Gastrocnemius medialis (tissue), 4 donors: Measurements from ENCODE around the gene PRKCD. TPM values are rescaled to one million over a fixed set of nuclear protein-coding genes. Genes with fewer than 3 reads are reported as not detected.

Source experiments
- ATAC-seq, 2 donors: fragments of 150-250 bp; one replicate each; pipeline ENCODE4 v1.9.1; 2016
- DNase-seq, 2 donors: peaks; one replicate each; pipeline ENCODE4 v3.0.0-alpha.2; 2019
- H3K27ac ChIP-seq, 4 donors: fragments of 200-600 bp; sonication (generic); 1 replicate in 1 of 4; 2 replicates in 3 of 4; pipeline ENCODE4 v1.5.1; 2016 to 2018; ENCODE audit warnings: mild to moderate bottlenecking in 2 of 4, moderate library complexity in 1 of 4
- H3K27me3 ChIP-seq, 3 donors: fragments of 200-600 bp; sonication (generic) in 2 of 3; 1 replicate in 1 of 3; 2 replicates in 2 of 3; pipeline versions ENCODE4 v1.5.1 to v1.6.0; 2016 to 2019; ENCODE audit warnings: mild to moderate bottlenecking in 1 of 3, moderate library complexity in 1 of 3
- H3K36me3 ChIP-seq, 2 donors: fragments of 200-600 bp; sonication (generic) in 1 of 2; one replicate each; pipeline ENCODE4 v1.5.1; 2017 to 2018
- H3K4me1 ChIP-seq, 2 donors: fragments of 200-600 bp; sonication (generic) in 1 of 2; one replicate each; pipeline ENCODE4 v1.5.1; 2016 to 2017; ENCODE audit warnings: mild to moderate bottlenecking in 2 of 2
- H3K4me3 ChIP-seq, 4 donors: fragments of 200-600 bp; sonication (generic) in 3 of 4; 1 replicate in 1 of 4; 2 replicates in 3 of 4; pipeline ENCODE4 v1.5.1; 2016 to 2019; ENCODE audit warnings: mild to moderate bottlenecking in 2 of 4
- H3K9me3 ChIP-seq, 3 donors: fragments of 200-600 bp; sonication (generic) in 2 of 3; 1 replicate in 1 of 3; 2 replicates in 2 of 3; pipeline ENCODE4 v1.5.1; 2016 to 2019
- CTCF ChIP-seq, 5 experiments: fragments of 450-650 bp in 3 of 5; fragments of 200-600 bp in 2 of 5; sonication (generic) in 2 of 5; IDR thresholded peaks in 4 of 5; conservative IDR thresholded peaks in 1 of 5; 1 replicate in 4 of 5; 2 replicates in 1 of 5; pipeline ENCODE4 v1.5.1; 2016 to 2019; ENCODE audit warnings: antibody characterized with exemption in 5 of 5, mild to moderate bottlenecking in 3 of 5, moderate library complexity in 3 of 5
- POLR2A ChIP-seq, 2 donors: fragments of 450-650 bp; IDR thresholded peaks; one replicate each; pipeline ENCODE4 v1.6.1; 2017; ENCODE audit warnings: antibody characterized with exemption in 2 of 2, mild to moderate bottlenecking in 2 of 2, moderate library complexity in 2 of 2
- in situ Hi-C, 4 donors: fragments of 200-750 bp; cut with MboI; loops; one replicate each; pipeline versions ENCODE4 v1.15.0 to v1.8.0; 2017; ENCODE audit warnings: low sequenced_read_pairs in 4 of 4
- intact Hi-C: fragments of 100-400 bp; cut with DNase I; formaldehyde crosslinking; loops from one replicate; pipeline ENCODE4 v1.15.1; 2023; ENCODE audit warnings: low total_unique reads
- total RNA-seq, 4 donors: library from RNA; depleted of rRNA; stranded (reverse); fragments of >200 nt; gene quantifications; one replicate each; pipeline versions ENCODE4 v1.1.0 to v1.2.3, GENCODE V29; 2016

Gene PRKCD
- total RNA-seq, 4 donors from 2014 or later, result 2.1 to 5.9 (median 3.4) TPM

GRCh38 chr3:53178246-53178645 lies 17.2 kb downstream of the PRKCD start:
- ATAC-seq (no peak), DNase-seq (no peak)
- intact Hi-C loops, result no loop called here
- Histone ChIP-seq H3K36me3 (no peaks in the 10 kb centered on the region), H3K4me3 (no peak overlapping the region), H3K9me3 (no peaks in the 10 kb centered on the region), H3K27me3 (no peaks in the 10 kb centered on the region), H3K4me1 (no peaks in the 10 kb centered on the region), H3K27ac (no peak overlapping the region)
- in situ Hi-C loops, result no loop called here
- TF ChIP-seq CTCF (IDR thresholded peaks at IDR 0.05 in 4 of 5, conservative IDR thresholded peaks at IDR 0.05 in 1 of 5), result no peak
- no peak for TF ChIP-seq POLR2A (IDR thresholded peaks at IDR 0.05)

GRCh38 chr3:53179580-53179979 lies 18.6 kb downstream of the PRKCD start:
- H3K4me1 ChIP-seq, result no peaks in the 10 kb centered on the region
- ATAC-seq (no peak), DNase-seq (no peak)
- H3K27ac ChIP-seq, result no peak overlapping the region
- no peak overlapping the region for H3K4me3 ChIP-seq
- TF ChIP-seq POLR2A (IDR thresholded peaks at IDR 0.05), result no peak
- no peaks in the 10 kb centered on the region for H3K27me3 ChIP-seq
- intact Hi-C loops, result no loop called here
- in situ Hi-C loops, result no loop called here
- no peaks in the 10 kb centered on the region for H3K9me3 ChIP-seq
- H3K36me3 ChIP-seq, result no peaks in the 10 kb centered on the region

GRCh38 chr3:53180305-53181023 lies 19.5 kb downstream of the PRKCD start:
- Histone ChIP-seq H3K9me3 (no peaks in the 10 kb centered on the region), H3K27ac (no peak overlapping the region), H3K4me3 (no peak overlapping the region), H3K36me3 (no peaks in the 10 kb centered on the region), H3K4me1 (no peaks in the 10 kb centered on the region), H3K27me3 (no peaks in the 10 kb centered on the region)
- intact Hi-C loops (no loop called here), in situ Hi-C loops (no loop called here)
- TF ChIP-seq POLR2A (IDR thresholded peaks at IDR 0.05), result no peak
- no peak for TF ChIP-seq CTCF (IDR thresholded peaks at IDR 0.05 in 4 of 5, conservative IDR thresholded peaks at IDR 0.05 in 1 of 5)
- no peak for ATAC-seq
- DNase-seq, result no peak

GRCh38 chr3:53181024-53181371 lies 20.0 kb downstream of the PRKCD start:
- ATAC-seq (no peak), DNase-seq (no peak)
- Histone ChIP-seq H3K36me3 (no peaks in the 10 kb centered on the region), H3K27me3 (no peaks in the 10 kb centered on the region), H3K27ac (no peak overlapping the region), H3K4me1 (no peaks in the 10 kb centered on the region), H3K9me3 (no peaks in the 10 kb centered on the region), H3K4me3 (no peak overlapping the region)
- TF ChIP-seq CTCF (IDR thresholded peaks at IDR 0.05 in 4 of 5, conservative IDR thresholded peaks at IDR 0.05 in 1 of 5) (no peak), POLR2A (IDR thresholded peaks at IDR 0.05) (no peak)
- intact Hi-C loops, result no loop called here
- in situ Hi-C loops, result no loop called here

GRCh38 chr3:53181528-53181927 lies 20.5 kb downstream of the PRKCD start:
- Histone ChIP-seq H3K36me3 (no peaks in the 10 kb centered on the region), H3K27me3 (no peaks in the 10 kb centered on the region), H3K4me3 (no peak overlapping the region), H3K27ac (no peak overlapping the region), H3K4me1 (no peaks in the 10 kb centered on the region), H3K9me3 (no peaks in the 10 kb centered on the region)
- in situ Hi-C loops (no loop called here), intact Hi-C loops (no loop called here)
- TF ChIP-seq CTCF (IDR thresholded peaks at IDR 0.05 in 4 of 5, conservative IDR thresholded peaks at IDR 0.05 in 1 of 5), result no peak
- TF ChIP-seq POLR2A (IDR thresholded peaks at IDR 0.05), result no peak
- no peak for ATAC-seq
- no peak for DNase-seq
